Neural progenitor cell (in vitro differentiated cells): ENCODE measurements around the gene MILR1. TPM values are rescaled to one million over a fixed set of nuclear protein-coding genes. Genes with fewer than 3 reads are reported as not detected.

Experiments used
- DNase-seq: peaks from one replicate; pipeline ENCODE4 v3.0.0-alpha.2; 2016; ENCODE audit warnings: low spot score
- H2AFZ ChIP-seq: fragments of 200-600 bp; sonication (generic); replicated peaks from 2 replicates; pipeline ENCODE4 v1.6.1; 2016; ENCODE audit warnings: antibody characterized with exemption
- H3F3A ChIP-seq: fragments of 200-600 bp; sonication (generic); 2 replicates; pipeline ENCODE4 v1.6.1; 2016; ENCODE audit warnings: antibody characterized with exemption, low read depth
- H3K27ac ChIP-seq: fragments of 200-600 bp; sonication (generic); 2 replicates; pipeline ENCODE4 v1.5.1; 2016; ENCODE audit warnings: mild to moderate bottlenecking
- H3K27me3 ChIP-seq: fragments of 200-600 bp; sonication (generic); 2 replicates; pipeline ENCODE4 v1.6.1; 2016; ENCODE audit warnings: mild to moderate bottlenecking, moderate library complexity
- H3K36me3 ChIP-seq: fragments of 200-600 bp; sonication (generic); 2 replicates; pipeline ENCODE4 v1.5.1; 2016
- H3K4me1 ChIP-seq: fragments of 200-600 bp; sonication (generic); 2 replicates; pipeline ENCODE4 v1.6.1; 2016; ENCODE audit warnings: mixed run types
- H3K4me2 ChIP-seq: fragments of 200-600 bp; sonication (generic); 2 replicates; pipeline ENCODE4 v1.6.1; 2016
- H3K4me3 ChIP-seq: fragments of 200-600 bp; sonication (generic); 2 replicates; pipeline ENCODE4 v1.5.1; 2016
- H3K79me2 ChIP-seq: fragments of 200-600 bp; sonication (generic); 2 replicates; pipeline ENCODE4 v1.6.1; 2016; ENCODE audit warnings: low read depth
- H3K9ac ChIP-seq: fragments of 200-600 bp; sonication (generic); 2 replicates; pipeline ENCODE4 v1.6.1; 2016
- H3K9me3 ChIP-seq: fragments of 200-600 bp; sonication (generic); 2 replicates; pipeline ENCODE4 v1.5.1; 2016; ENCODE audit warnings: low read depth
- H4K20me1 ChIP-seq: fragments of 200-600 bp; sonication (generic); 2 replicates; pipeline ENCODE4 v1.6.1; 2016; ENCODE audit warnings: low read depth
- H3K27ac Mint-ChIP-seq: 3 replicates; pipeline ENCODE4 v1.8.0; 2021; ENCODE audit warnings: mixed read lengths
- H3K27me3 Mint-ChIP-seq: 2 replicates; pipeline ENCODE4 v1.8.0; 2022; ENCODE audit warnings: low read depth, mild to moderate bottlenecking, inconsistent platforms, moderate library complexity, mixed read lengths; ENCODE audit not compliant: insufficient read depth
- H3K36me3 Mint-ChIP-seq: 3 replicates; pipeline ENCODE4 v1.8.0; 2021; ENCODE audit warnings: mixed read lengths
- H3K4me1 Mint-ChIP-seq: 3 replicates; pipeline ENCODE4 v1.8.0; 2021; ENCODE audit warnings: mixed read lengths
- H3K4me3 Mint-ChIP-seq: 3 replicates; pipeline ENCODE4 v1.8.0; 2021; ENCODE audit warnings: mild to moderate bottlenecking, moderate library complexity, mixed read lengths
- H3K9me3 Mint-ChIP-seq: 3 replicates; pipeline ENCODE4 v1.8.0; 2020; ENCODE audit warnings: mixed read lengths
- CTCF ChIP-seq: fragments of 200-600 bp; sonication (generic); IDR thresholded peaks from 2 replicates; pipeline ENCODE4 v1.5.1; 2017; ENCODE audit warnings: antibody characterized with exemption, mild to moderate bottlenecking
- EZH2 ChIP-seq: fragments of 200-600 bp; sonication (generic); IDR thresholded peaks from 2 replicates; pipeline ENCODE4 v1.6.1; 2017; ENCODE audit warnings: antibody characterized with exemption, mild to moderate bottlenecking, moderate library complexity
- EZH2phosphoT487 ChIP-seq: fragments of 200-600 bp; sonication (generic); IDR thresholded peaks from 2 replicates; pipeline ENCODE4 v1.6.1; 2017; ENCODE audit warnings: antibody characterized with exemption
- total RNA-seq: library from RNA; depleted of rRNA; stranded (reverse); fragments of >200 nt; gene quantifications from 2 replicates; pipeline ENCODE4 v1.2.3, GENCODE V29; 2015; ENCODE audit warnings: low replicate concordance

MILR1 gene
- total RNA-seq, 1 donor from 2014 or later, result not detected

DNA sequence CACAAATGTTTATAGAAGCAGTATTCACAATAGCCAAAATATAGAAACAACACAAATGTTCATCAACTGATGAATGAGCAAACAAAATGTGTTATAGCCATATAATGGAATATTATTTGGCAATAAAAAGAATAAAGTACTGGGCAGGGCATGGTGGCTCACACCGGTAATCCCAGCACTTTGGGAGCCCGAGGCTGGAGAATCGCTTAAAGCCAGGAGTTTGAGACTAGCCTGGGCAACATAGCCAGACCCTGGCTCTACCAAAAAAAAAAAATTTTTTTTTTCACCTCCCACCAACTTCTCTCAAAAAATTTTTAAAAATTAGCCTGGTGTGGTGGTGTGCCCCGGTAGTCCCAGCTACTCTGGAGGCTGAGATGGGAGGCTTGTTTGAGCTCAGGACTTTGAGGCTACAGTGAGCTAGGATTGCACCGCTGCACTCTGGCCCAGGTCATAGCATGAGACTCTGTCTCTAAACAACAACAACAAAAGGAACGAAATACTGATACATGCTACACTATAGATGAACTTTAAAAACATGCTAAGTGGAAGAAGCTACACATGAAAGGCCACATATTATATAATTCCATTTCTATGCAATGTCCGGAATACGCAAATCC, 47.6 kb upstream of the MILR1 start:
- Histone ChIP-seq H3K4me1 (no peaks in the 10 kb centered on the region), H3K9ac (no peak overlapping the region), H4K20me1 (no peaks in the 10 kb centered on the region), H2AFZ (no peak overlapping the region), H3K36me3 (no peaks in the 10 kb centered on the region), H3F3A (no peaks in the 10 kb centered on the region), H3K27ac (no peak overlapping the region), H3K9me3 (no peaks in the 10 kb centered on the region), H3K79me2 (no peaks in the 10 kb centered on the region), H3K4me2 (no peak overlapping the region), H3K27me3 (no peaks in the 10 kb centered on the region), H3K4me3 (no peak overlapping the region)
- Mint-ChIP-seq H3K27me3 (peaks cover 6% of the 10 kb centered on the region), H3K27ac (no peak overlapping the region), H3K4me1 (peaks cover 4% of the 10 kb centered on the region), H3K4me3 (no peak overlapping the region), H3K36me3 (no peaks in the 10 kb centered on the region), H3K9me3 (peaks cover 5% of the 10 kb centered on the region)
- TF ChIP-seq EZH2phosphoT487 (no peak), CTCF (no peak), EZH2 (no peak)
- DNase-seq, result no peak

- H3K4me3 Mint-ChIP-seq, result no peak overlapping the region
- H3K79me2 ChIP-seq, result no peaks in the 10 kb centered on the region
- no peaks in the 10 kb centered on the region for H3K36me3 Mint-ChIP-seq
Observed at GRCh38 chr17:64401941-64402340, 47.0 kb upstream of the MILR1 start.

GRCh38 chr17:64402469-64402868, 46.4 kb upstream of the MILR1 start:
- no peaks in the 10 kb centered on the region for H4K20me1 ChIP-seq
- no peaks in the 10 kb centered on the region for H3K27me3 ChIP-seq
- TF ChIP-seq CTCF (no peak), EZH2phosphoT487 (no peak), EZH2 (no peak)
- H3K27ac Mint-ChIP-seq, result no peak overlapping the region
- H3K27me3 Mint-ChIP-seq, result peaks cover 6% of the 10 kb centered on the region
- no peaks in the 10 kb centered on the region for H3K36me3 ChIP-seq
- no peaks in the 10 kb centered on the region for H3F3A ChIP-seq
- peaks cover 9% of the 10 kb centered on the region for H3K4me1 Mint-ChIP-seq
- H3K9me3 Mint-ChIP-seq, result peaks cover 7% of the 10 kb centered on the region
- no peak overlapping the region for H2AFZ ChIP-seq
- DNase-seq, result no peak
- H3K9me3 ChIP-seq, result no peaks in the 10 kb centered on the region
- no peak overlapping the region for H3K4me3 ChIP-seq
- no peaks in the 10 kb centered on the region for H3K36me3 Mint-ChIP-seq
- no peak overlapping the region for H3K4me2 ChIP-seq
- H3K4me1 ChIP-seq, result no peaks in the 10 kb centered on the region
- no peak overlapping the region for H3K4me3 Mint-ChIP-seq
- H3K79me2 ChIP-seq, result no peaks in the 10 kb centered on the region
- no peak overlapping the region for H3K9ac ChIP-seq
- no peak overlapping the region for H3K27ac ChIP-seq

More at GRCh38 chr17:64401941-64402340, 47.0 kb upstream of the MILR1 start:
- Mint-ChIP-seq H3K27ac (no peak overlapping the region), H3K27me3 (peaks cover 6% of the 10 kb centered on the region), H3K9me3 (peaks cover 7% of the 10 kb centered on the region), H3K4me1 (peaks cover 8% of the 10 kb centered on the region)
- no peaks in the 10 kb centered on the region for H4K20me1 ChIP-seq
- H3K9ac ChIP-seq, result no peak overlapping the region
- no peak overlapping the region for H3K4me2 ChIP-seq
- no peaks in the 10 kb centered on the region for H3K27me3 ChIP-seq
- H3K27ac ChIP-seq, result no peak overlapping the region
- no peaks in the 10 kb centered on the region for H3F3A ChIP-seq
- H3K4me3 ChIP-seq, result no peak overlapping the region
- H3K4me1 ChIP-seq, result no peaks in the 10 kb centered on the region
- DNase-seq, result no peak
- no peak overlapping the region for H2AFZ ChIP-seq
- H3K36me3 ChIP-seq, result no peaks in the 10 kb centered on the region
- no peaks in the 10 kb centered on the region for H3K9me3 ChIP-seq
- no peak for TF ChIP-seq EZH2phosphoT487
- TF ChIP-seq EZH2, result no peak
- TF ChIP-seq CTCF, result no peak
